Fibroblast of mammary gland (primary cell): ENCODE results near the gene SYF2.
"Not testable (repeated sequence)": the region's sequence is repeated elsewhere in the genome, so short reads cannot be mapped to it uniquely, and the experiment has no call there.

ENCODE experiments used
- DNase-seq: peaks from one replicate; pipeline ENCODE4 v3.0.0-alpha.2; 2010; ENCODE audit warnings: low read depth
- H3K4me3 ChIP-seq: 2 replicates; pipeline ENCODE4 v1.5.1; 2011; ENCODE audit warnings: low read depth, mild to moderate bottlenecking, low read length, moderate library complexity; ENCODE audit not compliant: control insufficient read depth
- TF ChIP-seq, protein P1 (sequence below): conservative IDR thresholded peaks from 2 replicates; pipeline ENCODE4 v1.5.1; 2011; ENCODE audit warnings: low read depth, low read length, inconsistent platforms; ENCODE audit not compliant: control insufficient read depth, insufficient read depth

Gene SYF2

DNA sequence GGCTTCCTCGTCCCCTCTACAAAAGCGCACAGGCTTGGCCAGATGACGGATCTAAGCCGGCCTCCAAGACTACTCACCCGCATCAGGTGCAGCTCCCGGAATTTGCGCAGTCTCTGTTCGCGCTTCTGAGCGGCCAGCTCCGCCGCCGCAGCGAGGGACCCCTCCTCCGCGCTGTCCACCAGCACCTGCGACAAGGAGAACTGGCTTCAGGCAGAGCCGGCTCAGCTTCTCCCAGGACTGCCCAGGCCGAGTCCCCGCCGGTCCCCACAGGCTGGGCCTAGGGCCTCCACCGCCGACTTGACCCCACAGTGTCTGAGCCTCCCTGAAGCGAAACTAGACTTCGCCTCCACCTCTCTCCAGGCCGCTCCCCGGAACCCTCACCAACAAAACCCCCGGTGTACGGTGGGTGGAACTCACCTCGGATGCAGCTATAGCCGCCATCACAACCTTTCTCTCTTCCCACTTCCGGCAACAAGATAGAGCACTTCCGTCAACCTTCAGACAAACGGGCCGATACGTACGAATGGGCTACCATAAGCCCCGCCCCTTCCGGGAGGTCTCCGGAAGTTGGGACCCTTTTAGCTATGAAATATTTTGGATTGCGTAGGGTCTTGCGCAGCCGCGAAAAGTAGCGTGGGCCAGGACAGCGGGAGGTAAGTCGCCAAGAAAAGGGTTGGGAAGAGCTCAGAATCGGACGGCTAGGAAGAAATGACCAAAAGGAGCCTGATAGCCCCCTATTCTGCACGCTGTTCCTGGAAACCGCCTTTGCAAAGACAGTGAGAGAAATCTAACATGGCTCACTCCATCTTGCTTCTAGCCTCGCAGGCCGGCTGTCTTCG lies at the start of gene SYF2:
Gene SYF2, minus strand, starts transcription at position 476 of the 839 bp plus-strand sequence. Its CDS starts 35 bp downstream, at position 441.
- TF ChIP-seq, protein P1, sequence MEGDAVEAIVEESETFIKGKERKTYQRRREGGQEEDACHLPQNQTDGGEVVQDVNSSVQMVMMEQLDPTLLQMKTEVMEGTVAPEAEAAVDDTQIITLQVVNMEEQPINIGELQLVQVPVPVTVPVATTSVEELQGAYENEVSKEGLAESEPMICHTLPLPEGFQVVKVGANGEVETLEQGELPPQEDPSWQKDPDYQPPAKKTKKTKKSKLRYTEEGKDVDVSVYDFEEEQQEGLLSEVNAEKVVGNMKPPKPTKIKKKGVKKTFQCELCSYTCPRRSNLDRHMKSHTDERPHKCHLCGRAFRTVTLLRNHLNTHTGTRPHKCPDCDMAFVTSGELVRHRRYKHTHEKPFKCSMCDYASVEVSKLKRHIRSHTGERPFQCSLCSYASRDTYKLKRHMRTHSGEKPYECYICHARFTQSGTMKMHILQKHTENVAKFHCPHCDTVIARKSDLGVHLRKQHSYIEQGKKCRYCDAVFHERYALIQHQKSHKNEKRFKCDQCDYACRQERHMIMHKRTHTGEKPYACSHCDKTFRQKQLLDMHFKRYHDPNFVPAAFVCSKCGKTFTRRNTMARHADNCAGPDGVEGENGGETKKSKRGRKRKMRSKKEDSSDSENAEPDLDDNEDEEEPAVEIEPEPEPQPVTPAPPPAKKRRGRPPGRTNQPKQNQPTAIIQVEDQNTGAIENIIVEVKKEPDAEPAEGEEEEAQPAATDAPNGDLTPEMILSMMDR = no peak
- peak within 1 kb of the TSS; percentile 93 for H3K4me3 ChIP-seq
- DNase-seq = peak; percentile 89

DNA sequence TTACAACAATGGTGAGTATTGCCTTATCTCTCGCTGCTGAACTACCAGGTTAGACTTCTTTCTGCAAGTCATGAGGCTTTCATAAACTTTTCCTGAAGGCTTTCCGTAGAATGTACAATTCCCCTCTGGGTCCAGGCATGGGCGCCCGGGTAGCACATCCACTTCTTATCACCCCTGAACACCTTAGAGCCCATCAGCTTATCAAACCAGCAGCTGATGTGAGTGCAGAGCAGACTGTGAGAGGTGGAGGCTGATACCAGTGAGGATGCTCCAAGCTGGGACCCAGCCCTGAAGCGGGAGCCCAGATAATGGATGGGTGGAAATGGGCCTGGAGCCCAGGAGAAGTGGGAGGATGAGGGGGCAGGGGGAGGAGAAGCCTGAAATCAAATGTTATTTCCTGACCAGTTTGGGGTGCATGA lies 47.4 kb upstream of the SYF2 start:
- not testable (repeated sequence) for DNase-seq, H3K4me3 ChIP-seq

DNA sequence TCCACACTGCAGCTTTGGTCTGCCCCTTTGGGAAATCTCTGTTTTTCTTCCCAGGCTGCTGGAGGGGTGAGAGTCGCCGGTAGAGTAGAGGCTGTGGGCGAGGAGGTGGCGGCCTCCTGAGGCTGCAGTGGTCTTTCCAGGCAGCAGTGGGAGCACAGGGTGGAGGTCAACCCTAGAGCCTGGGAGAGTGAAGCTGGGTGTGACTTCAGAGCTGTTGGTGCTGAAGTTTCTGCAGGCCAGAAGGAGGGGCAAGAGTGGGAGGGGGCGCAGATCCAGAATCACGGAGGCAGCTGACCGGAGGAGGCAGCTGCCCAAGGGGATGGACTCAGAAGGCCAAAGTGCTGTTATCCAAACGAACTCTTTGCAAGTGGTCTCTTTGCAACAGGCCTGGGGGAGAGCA lies 46.5 kb upstream of the SYF2 start:
- not testable (repeated sequence) for H3K4me3 ChIP-seq, DNase-seq

DNA sequence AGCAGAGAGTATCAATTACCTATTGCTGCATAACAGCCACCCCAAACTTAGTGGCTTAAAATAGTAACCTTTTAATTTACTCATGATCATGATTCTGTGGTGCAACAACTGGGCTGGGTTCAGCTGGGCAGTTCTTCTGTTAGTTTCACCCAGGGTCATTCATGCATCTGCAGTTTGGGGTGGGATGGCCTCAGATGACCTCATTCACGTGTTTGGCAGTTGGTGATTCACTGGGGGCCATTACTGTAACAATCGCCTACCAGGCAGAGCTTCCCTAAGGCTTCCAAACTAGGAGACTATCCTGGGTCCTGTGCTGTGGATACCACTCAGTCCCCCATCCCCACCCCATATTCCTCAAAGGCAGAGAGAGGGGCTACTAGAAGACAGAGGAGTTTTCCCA lies 46.1 kb upstream of the SYF2 start:
- peak; percentile 20 for DNase-seq

DNA sequence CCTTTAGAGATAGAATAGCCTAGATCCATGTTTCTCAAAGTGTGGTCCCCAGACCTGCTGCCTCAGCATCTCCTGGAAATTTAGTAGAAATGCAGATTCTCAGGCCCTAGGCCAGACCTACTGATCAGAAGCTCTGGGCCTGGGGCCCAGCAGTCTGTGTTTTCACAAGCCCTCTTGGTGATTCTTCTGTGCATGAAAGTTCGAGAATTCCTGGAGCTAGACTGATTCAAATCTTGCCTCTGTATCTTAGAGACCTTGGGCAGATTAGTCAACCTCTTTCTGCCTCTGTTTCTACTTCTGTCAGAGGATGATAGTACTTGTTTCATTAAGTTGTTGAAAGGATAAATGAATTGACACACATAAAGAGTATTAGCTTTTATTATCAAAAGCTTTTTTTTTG lies 45.0 kb upstream of the SYF2 start:
- DNase-seq = not testable (repeated sequence)

More for the DNA sequence above, 46.1 kb upstream of the SYF2 start:
- H3K4me3 ChIP-seq = not testable (repeated sequence)

DNA sequence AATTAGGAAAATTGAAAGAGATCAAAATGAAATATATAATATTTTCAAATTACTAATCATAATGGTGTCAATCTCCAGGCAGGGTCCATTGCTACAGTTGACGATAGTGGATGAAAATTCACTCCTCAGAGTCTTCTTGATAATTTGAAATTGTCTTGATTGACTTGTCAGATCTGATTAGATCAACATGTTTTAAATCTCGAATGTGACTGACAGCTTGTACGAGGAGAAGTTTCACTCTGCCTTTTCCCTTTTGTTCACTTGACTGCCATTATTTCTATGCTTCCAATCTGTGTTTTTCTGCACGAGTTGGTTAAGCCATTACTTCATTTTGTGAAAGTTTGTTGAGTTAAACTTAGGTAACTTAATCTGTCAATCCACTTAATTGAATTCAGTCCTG lies 43.3 kb upstream of the SYF2 start:
- H3K4me3 ChIP-seq, DNase-seq: not testable (repeated sequence)

More for the DNA sequence above, 45.0 kb upstream of the SYF2 start:
- not testable (repeated sequence) for H3K4me3 ChIP-seq

DNA sequence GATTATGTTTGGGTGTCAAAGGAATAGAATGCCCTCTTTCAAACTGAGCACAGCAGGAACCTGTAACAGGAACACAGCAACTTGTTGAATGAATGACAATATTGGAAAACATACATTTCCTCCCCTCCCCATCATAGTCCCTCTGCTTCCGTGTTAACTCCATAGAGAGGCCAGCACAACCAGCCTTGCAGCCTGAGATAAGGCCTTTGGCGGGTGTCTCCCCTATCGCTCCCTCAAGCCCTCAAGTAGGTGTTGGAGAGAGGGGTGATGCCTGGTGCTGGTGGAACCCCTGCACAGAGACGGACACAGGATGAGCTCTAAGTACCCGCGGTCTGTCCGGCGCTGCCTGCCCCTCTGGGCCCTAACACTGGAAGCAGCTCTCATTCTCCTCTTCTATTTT lies 39.9 kb upstream of the SYF2 start, which contains the start of gene RHD:
Gene RHD, plus strand, starts transcription at position 272 of the 400 bp plus-strand sequence. Its CDS starts 39 bp downstream, at position 311.
- DNase-seq, H3K4me3 ChIP-seq: not testable (repeated sequence)

DNA sequence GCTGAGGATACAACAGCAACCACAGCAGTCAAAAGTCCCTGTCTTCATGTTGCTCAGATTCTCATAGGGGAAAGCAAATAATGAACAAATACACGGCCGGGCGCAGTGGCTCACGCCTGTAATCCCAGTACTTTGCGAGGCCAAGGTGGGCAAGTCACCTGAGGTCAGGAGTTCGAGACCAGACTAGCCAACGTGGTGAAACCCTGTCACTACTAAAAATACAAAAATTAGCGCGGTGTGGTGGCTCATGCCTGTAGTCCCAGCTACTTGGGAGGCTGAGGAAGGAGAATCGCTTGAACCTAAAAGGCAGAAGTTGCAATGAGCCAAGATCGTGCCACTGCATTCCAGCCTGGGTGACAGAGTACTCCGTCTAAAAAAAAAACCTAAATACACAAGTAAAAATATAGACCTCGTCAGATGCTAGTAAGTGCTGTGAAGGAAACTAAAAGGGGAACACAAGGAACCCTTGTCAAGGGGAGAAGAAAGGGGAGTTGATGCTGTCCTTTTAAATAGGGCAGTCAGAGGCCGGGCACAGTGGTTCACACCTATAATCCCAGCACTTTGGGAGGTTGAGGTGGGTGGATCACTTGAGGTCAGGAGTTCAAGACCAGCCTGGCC lies 36.0 kb upstream of the SYF2 start:
- not testable (repeated sequence) for DNase-seq
- H3K4me3 ChIP-seq = peak overlapping the region; percentile 29

DNA sequence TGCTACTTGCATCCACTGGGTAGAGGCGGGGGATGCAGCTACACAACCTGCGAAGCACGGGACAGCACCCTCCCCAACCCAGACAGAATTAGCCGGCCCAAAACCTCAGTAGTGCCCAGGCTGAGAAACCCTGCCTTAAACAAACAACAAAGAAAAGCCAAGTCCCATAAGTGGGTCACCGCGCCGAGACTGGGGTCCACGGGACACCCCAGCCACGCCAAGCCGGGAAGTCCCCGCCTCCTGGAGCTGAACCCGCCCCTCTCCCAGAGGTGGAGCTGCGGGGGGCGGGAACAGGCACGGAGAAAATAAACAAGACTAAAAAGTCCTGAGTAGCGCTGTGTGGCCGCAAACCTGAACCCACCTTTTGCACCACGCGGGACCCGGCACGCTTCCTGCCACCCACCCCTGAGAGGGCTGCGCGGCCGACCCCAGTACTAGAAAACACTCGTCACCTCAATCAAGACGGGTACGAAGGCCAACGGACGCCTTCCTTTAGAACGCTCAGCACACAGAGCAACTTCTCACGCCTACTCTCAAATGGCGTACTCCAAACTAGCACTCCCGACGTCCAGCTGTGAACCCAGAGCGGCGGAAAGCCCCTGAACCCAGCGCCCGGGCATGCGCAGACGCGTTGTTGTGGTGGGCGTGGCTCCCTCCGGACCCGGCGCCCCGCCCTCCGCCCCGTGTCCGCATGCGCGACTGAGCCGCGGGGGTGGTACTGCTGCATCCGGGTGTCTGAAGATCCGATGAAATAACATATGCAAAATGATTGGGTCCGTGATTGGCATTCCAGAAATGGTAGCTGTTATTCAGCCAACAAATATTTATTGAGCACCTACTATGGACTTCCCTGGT lies 35.2 kb upstream of the SYF2 start:
- H3K4me3 ChIP-seq = peak overlapping the region; percentile 60
- DNase-seq = peak; percentile 65

DNA sequence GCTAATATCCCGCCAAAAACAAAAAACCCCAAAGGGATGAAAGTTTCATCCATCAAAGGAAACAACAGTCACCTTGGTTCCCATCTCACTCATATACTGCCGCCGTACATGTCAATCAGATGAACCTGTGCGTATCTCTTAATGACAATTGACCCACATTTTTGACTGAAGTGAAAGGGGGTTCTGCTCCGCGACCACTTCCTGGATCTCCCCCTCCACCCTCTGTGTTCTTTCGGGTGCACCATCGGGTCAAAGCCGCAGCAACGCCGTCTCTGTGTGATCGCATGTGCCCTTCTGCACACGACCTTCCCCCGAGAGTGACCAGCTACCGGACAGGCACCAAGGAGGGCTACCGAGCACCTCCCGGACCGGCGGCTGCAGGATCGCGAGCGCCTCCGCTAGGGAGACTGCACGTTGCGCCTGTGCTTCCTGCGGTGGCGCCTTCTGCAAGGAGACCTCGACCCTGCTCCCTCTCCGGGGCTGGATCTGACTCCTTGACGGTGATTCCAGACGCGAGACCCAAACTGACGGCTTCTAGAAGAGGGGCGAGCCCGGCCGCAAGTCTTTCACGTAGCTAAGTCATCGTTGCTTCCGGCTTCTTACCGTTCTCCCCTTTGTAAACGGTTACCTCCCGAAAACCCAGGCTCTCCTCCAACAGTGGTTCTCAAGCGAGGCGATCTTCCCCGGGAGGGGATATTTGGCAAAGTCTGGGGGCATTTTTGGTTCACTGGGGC lies 34.4 kb upstream of the SYF2 start:
- peak overlapping the region; percentile 49 for H3K4me3 ChIP-seq
- not testable (repeated sequence) for DNase-seq

DNA sequence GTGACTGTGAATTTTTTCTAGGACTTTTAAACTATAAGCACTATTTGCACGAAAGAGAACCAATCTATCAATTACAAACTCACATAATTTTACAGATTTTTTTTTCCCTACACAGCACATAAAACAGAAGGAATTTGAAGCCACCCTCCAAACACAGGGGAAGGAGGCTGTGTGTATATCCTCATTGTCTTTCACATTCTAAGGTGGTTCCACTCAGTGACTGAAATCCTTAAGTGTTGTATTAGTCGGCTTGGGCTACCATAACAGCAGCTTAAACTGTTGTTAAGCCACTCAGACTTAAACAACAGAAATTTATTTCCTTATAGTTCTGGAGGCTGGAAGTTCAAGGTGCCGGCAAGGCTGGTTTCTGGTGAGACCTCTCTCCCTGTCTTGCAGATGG lies 28.0 kb upstream of the SYF2 start:
- H3K4me3 ChIP-seq, DNase-seq: not testable (repeated sequence)

DNA sequence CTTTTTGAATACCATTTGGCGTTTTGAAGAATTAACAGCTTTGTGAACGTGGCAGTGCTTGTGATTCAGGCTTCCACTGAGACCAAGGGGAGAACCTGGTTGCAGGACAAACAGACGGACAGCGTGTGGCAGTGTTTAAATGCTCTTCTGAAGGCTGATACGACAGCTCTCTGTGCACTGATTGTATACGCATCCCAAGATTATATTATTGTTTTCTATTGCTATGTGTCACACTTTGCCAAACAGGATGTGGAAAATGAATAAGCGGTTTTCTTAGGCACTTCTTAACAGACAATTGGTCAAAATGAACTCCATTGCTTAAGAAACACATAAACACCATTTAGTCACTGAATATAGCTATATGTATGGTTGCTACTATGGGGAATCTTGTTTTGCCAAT lies 27.5 kb upstream of the SYF2 start:
- not testable (repeated sequence) for H3K4me3 ChIP-seq
- TF ChIP-seq, protein P1 = peak; percentile 22
- peak; percentile 73 for DNase-seq
